HG03439 (cell line): Measurements from ENCODE around the gene SHANK3.
"Not testable (repeated sequence)": the region's sequence is repeated elsewhere in the genome, so short reads cannot be mapped to it uniquely, and the experiment has no call there.

Source experiments
- ATAC-seq: cut with Tn5 transposase; IDR thresholded peaks from one replicate; pipeline ENCODE4 v1.9.1; 2021; ENCODE audit warnings: mild to moderate bottlenecking, moderate library complexity; ENCODE audit not compliant: unreplicated experiment

The SHANK3 gene

GRCh38 chr22:50672471-50673230 is at the start of gene SHANK3:
SHANK3 (plus strand) TSS chr22:50672823.
- no peak for ATAC-seq

GRCh38 chr22:50624347-50625130 is 48.1 kb upstream of the SHANK3 start:
- no peak for ATAC-seq

GRCh38 chr22:50625131-50625567 is 47.5 kb upstream of the SHANK3 start:
- no peak for ATAC-seq

DNA sequence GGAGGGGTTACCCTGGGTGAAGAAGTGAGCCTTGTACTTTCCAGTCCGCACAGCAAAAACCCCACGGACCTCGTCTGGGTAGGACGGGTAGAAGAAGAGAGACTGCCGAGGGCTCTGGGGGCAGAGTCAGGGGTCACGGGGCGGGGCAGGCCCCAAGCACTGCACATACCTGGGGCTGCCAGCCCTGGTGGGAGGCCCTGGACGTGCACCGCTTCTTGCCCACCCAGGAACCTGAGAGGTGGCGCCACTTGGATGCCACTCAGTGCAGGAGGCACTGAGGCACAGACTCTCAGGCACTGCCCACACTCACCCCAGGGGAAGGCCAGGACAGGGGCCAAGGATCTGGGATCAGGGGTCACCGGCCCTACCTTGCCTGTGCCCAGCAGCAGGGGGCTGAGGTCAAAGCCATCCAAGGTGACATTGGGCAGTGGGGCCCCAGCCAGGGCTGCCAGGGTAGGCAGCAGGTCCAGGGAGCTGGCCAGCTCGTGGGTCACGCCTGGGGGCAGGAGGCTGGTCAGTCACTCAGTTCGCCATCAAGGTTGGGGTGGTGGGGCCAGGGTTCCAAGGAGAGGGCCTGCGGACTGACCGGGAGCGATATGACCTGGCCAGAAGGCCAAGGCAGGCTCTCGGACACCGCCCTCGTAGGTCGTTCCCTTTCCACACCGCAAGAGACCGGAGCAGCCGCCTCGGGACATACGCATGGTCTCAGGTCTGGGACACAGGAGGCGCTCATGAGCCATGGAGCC is 46.9 kb upstream of the SHANK3 start:
- no peak for ATAC-seq

GRCh38 chr22:50626314-50626849 is 46.2 kb upstream of the SHANK3 start:
- no peak for ATAC-seq

DNA sequence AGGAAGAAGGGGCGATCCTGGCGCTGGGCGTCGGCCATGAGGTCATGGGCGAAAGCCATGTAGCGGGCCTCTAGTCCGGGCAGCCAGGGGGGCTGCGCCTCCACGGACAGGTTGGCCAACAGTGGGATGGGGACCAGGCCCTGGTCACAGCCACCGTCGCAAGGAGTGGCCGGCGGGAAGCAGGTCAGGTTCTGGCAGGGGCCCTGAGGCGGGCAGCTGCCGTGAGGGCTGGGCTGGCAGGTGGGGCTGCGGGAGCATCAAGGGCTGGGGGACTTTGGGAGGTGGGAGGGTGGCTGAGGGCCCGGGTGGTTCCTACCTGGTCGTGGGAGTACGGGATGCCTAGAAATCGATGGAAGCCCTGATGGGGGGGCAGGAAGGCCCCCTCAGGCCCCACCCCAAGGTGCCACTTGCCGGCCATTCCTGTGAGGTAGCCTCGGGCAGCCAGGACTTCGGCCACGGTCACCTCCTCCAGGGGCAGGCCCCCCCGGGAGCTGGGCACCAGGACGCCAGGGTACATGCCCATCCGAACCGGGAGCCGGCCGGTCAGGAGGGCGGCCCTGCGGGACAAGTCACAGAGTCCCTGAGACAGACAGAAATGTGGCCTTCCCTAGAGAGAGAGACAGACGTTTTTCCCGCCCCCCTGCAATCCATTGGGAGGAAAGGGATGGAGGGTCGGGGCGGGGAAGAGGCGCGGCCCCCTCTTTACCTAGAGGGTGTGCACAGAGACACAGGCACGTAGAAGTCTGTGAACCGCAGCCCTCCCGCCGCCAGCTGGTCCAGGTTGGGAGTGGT is 45.6 kb upstream of the SHANK3 start:
- ATAC-seq = no peak

DNA sequence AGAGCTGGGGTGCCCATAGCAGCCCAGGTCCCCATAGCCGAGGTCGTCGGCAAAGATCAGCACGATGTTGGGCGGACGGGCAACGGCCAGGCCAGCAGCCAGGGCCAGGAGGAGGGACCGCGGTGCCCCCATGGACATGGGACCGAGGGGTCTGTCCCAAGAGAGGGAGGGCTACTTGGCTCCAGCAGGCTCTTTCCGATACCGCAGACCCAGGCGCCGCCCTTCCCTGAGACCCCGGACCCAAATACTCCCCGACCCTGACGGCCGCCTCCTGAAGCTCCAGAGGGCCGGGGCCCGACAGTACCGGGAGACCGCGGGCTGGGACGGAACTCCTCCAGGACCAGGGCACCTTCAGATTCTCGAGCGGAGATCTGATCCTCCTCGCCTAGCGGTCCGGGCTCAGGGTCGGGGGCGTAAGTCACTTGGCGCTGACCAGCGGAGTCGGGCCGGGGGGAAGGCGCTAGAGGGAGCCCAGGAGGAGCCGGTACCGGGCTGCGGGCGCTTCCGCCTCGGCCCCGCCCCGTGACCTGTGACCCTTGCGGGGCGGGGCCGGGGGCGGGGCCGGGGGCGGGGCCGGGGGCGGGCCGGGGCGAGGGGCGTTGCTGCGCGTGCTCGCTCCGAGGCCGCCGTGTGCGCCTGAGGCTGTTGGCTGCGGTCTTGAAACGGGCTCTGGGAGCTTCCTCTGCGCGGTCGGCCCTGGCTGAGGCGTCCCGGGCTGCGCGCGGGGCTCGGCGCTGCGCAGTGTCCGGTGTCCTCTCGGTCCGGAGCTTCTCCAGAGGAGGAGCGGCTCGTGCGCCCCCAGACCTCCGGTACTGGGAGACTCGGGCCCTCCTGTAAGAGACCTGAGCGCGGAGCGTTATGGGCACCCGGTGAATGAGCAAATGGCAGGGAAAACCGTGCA is 44.7 kb upstream of the SHANK3 start, which contains the start of gene ARSA:
TSS of gene ARSA (minus strand) at position 511 of the 901 bp plus-strand sequence. CDS start at position 138, 373 bp downstream.
- ATAC-seq = peak; percentile 69

DNA sequence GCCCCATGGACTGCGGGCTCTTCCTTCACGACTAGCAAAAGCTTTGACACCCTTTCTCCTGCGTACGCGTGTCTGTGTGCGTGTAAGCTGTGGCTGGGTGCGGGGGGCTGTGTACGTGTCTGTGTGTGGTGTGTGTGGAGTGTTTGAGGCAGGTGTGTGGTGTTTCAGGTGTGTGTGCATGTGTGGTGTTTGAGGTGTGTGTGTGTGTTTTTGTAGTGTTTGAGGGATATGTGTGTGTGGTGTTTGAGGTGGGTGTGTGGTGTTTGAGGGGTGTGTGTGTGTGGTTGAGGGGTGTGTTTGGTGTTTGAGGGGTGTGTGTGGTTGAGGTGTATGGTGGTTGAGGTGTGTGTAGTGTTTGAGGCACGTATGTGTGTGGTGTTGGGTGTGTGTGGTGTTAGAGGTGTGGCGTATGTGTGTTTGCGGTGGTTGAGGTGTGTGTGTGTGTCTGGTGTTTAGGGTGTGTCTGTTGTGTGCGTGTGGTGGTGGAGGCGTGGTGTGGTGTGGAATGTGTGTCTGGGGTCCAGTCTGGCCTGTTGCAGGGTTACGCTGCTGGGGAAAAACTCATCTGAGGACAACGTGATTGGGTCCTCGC is 44.0 kb upstream of the SHANK3 start:
- no peak for ATAC-seq

- no peak for ATAC-seq
These were observed 42.2 kb upstream of the SHANK3 start for GRCh38 chr22:50630376-50630775.

DNA sequence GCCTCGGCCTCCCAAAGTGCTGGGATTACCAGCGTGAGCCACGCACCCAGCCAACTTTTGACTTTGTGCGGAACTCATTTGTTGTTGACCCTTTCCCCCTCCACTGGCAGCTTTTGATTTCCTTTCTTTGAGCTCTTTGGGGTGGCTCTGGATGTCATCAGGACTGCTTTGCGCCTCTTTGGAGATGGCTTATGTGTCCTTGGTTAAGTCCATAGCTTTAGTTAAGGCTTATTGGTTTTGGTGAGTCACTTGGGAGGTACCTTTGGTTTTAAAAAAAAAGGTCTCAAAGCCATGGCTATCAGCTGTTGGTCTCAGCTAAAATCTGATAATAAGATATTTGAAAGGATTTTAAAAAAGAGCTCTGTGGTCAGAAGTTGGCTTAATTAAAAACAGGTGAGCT is 39.5 kb upstream of the SHANK3 start:
- no peak for ATAC-seq

DNA sequence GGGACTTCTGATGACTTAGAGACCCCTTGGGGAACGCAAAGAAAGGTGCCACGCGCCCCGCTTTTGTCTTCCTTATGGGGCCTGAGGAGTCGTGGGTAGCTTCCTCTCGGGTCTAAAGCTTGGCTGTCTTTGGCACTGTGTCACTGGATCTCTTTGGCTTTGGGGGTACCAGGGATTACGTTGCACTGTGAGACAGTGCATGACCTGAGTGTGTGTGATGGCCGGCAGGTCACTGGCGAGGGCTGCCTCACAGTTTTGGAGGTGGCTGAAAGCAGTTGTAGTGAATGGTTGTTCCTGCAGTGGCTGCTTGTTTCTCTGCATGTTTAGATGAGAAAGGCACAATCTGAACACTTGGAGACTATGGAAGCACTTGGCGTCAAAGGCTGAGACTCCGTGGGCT is 38.9 kb upstream of the SHANK3 start:
- ATAC-seq = no peak

GRCh38 chr22:50635591-50635990 is 37.0 kb upstream of the SHANK3 start:
- ATAC-seq = no peak

DNA sequence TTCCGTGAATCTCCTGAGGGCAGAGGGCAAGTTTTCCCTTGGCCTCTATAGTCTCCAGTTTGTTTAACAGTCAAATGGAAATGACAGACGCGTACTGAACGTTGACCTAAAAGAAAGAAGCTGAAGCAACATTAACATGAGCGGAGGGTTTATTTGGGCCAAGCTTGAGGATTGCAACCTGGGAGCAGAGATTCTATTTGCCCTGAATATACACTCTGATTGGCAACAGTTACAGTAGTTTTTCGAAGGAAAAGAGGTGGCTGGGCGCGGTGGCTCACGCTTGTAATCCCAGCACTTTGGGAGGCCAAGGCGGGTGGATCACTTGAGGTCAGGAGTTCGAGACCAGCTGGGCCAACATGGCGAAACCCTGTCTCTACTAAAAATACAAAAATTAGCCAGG is 32.3 kb upstream of the SHANK3 start:
- ATAC-seq = not testable (repeated sequence)

GRCh38 chr22:50640857-50641647 is 31.6 kb upstream of the SHANK3 start:
- ATAC-seq = no peak

- ATAC-seq = no peak
These were observed 30.7 kb upstream of the SHANK3 start for GRCh38 chr22:50641696-50642607.

GRCh38 chr22:50643021-50643820 is 29.4 kb upstream of the SHANK3 start:
- ATAC-seq = not testable (repeated sequence)
